ENCODE measurements around the gene ZSCAN1.

The ZSCAN1 gene

DNA sequence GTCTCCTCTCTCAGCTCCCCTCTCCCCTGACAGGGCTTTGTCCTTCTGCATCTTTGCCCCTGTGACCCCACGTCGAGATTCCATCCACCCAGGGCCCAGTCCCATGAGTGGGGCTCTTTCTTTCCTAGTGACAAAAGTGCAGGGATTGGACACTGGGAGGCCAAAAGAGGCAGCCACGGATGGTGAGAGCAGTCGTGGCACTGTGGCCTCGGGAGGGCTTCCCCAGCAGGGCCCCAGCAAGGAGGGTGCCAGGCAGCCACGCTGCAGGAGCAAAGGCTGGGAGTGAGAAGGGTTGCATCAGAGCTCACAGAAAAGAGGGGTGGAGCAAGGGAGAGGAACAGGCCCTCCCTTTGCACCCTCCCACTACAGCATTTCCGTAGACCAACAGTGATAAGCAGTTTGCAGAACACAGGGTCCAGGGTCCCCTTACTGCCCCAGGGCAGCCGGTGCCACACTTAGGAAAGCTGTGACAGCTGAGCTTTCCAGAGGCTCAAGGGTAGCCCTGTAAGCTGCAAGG lies 4.9 kb downstream of the ZSCAN1 start:
- peaks cover 15 to 24% of the 10 kb centered on the region in 2 donors for H3K9me3 ChIP-seq (ENCODE audit: control insufficient read depth in 1 of 2, low read length in 2 of 2)
- no peak overlapping the region for H3K9ac ChIP-seq (ENCODE audit: low read depth in 1 of 2, low read length in 2 of 2)
- no peak overlapping the region for H3K27ac ChIP-seq (ENCODE audit: low read depth, low read length)

DNA sequence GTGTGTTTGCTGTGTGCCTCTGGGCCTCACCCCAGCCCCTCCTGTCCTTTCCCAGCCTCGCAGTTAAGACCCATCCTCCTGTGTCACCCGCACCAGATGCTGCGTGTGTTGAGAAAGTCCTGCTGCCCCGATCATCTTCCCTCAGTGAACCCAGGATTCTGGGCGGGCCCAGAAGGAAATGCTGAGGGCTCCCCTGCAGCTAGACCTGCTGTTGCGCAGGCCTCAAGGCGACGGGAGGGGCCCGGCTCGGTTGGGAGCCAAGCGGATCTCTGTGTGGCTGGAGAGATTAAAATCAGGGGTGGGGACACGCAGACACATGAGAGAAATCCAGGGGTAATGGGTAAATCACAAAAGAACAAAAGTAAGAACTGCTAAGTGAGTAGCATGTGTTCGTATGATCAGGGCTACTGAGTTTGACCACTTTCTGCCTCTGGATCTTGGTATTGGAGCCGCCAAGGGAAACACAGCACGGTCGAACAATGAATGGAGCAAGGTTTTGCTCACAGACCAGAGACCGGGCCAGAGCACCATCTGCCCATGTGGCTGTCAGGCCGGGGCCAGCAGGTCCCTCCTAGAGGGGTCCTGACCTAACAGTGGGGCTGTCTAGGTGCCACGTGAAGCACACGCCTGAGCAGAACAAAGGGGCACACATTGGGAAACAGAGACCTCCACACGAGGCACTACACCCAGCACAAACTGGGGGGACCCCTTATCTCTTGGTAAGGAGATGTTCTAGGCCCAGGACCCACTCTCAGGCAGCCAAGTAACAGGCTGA lies 7.1 kb downstream of the ZSCAN1 start:
- no peaks in the 10 kb centered on the region for H3K27me3 ChIP-seq (ENCODE audit: control insufficient read depth in 1 of 2, insufficient read depth in 2 of 2, low read length in 2 of 2)
- peaks cover 11 to 34% of the 10 kb centered on the region in 2 donors for H3K9me3 ChIP-seq (ENCODE audit: control insufficient read depth in 1 of 2, low read length in 2 of 2)

More for the DNA sequence above, 4.9 kb downstream of the ZSCAN1 start:
- Histone ChIP-seq H3K27me3 (ENCODE audit: control insufficient read depth in 1 of 2, insufficient read depth in 2 of 2, low read length in 2 of 2) (no peaks in the 10 kb centered on the region), H3K4me3 (ENCODE audit: low read depth in 1 of 2, low read length in 2 of 2) (no peak overlapping the region), H3K36me3 (ENCODE audit: control insufficient read depth in 1 of 2, insufficient read depth in 2 of 2, low read length in 2 of 2) (no peaks in the 10 kb centered on the region), H3K4me1 (ENCODE audit: control insufficient read depth in 1 of 2, insufficient read depth in 2 of 2, low read length in 2 of 2) (no peaks in the 10 kb centered on the region)

DNA sequence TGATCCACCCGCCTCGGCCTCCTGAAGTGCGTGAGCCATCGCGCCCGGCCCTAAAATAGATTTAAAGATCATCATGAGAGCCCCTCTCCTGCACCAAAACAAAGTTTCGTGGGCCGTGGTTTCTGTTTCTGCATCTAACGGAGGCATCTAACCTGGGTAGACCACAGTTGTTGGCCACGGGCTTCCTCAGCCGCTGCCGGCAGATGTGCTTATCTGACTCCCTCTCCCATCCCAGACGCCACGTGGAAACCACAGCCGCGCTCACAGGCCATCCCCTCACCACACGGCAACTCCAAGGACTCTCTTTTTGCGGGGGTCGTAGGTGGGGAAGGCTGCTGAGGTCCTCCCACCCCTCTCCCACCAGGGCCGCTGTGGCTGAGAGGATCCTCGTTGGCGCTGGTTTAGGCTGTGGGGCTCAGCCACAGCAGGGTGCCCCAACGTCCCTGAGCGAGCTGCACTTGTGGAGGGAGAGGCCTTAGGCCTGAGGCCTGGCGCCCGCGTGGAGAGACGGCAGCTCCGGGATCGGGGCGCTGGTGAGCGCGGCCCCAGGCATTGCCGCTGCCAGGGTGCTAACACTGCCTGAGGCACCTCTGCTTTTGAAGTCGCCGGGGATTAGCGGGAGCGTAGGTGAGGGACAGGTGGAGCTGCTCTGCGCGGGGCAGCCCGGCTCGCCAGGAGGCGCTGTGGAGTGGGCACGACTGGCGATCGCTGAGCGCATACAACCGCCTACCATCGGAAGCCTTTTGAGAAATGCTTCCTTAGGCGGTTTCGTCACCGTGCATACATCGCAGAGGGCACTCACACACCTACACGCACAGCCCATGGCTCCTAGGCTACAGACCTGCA lies 8.9 kb downstream of the ZSCAN1 start:
- Histone ChIP-seq H3K4me3 (ENCODE audit: low read depth in 1 of 2, low read length in 2 of 2) (no peak overlapping the region), H3K9ac (ENCODE audit: low read depth in 1 of 2, low read length in 2 of 2) (no peak overlapping the region), H3K36me3 (ENCODE audit: control insufficient read depth in 1 of 2, insufficient read depth in 2 of 2, low read length in 2 of 2) (no peaks in the 10 kb centered on the region), H3K27me3 (ENCODE audit: control insufficient read depth in 1 of 2, insufficient read depth in 2 of 2, low read length in 2 of 2) (no peaks in the 10 kb centered on the region), H3K9me3 (ENCODE audit: control insufficient read depth in 1 of 2, low read length in 2 of 2) (peaks cover 18 to 49% of the 10 kb centered on the region in 2 donors), H3K27ac (ENCODE audit: low read depth, low read length) (no peak overlapping the region), H3K4me1 (ENCODE audit: control insufficient read depth in 1 of 2, insufficient read depth in 2 of 2, low read length in 2 of 2) (no peaks in the 10 kb centered on the region)

More for the DNA sequence above, 7.1 kb downstream of the ZSCAN1 start:
- no peak overlapping the region for H3K4me3 ChIP-seq (ENCODE audit: low read depth in 1 of 2, low read length in 2 of 2)
- H3K4me1 ChIP-seq (ENCODE audit: control insufficient read depth in 1 of 2, insufficient read depth in 2 of 2, low read length in 2 of 2), result no peaks in the 10 kb centered on the region
- H3K36me3 ChIP-seq (ENCODE audit: control insufficient read depth in 1 of 2, insufficient read depth in 2 of 2, low read length in 2 of 2), result no peaks in the 10 kb centered on the region
- no peak overlapping the region for H3K9ac ChIP-seq (ENCODE audit: low read depth in 1 of 2, low read length in 2 of 2)
- H3K27ac ChIP-seq (ENCODE audit: low read depth, low read length), result no peak overlapping the region

DNA sequence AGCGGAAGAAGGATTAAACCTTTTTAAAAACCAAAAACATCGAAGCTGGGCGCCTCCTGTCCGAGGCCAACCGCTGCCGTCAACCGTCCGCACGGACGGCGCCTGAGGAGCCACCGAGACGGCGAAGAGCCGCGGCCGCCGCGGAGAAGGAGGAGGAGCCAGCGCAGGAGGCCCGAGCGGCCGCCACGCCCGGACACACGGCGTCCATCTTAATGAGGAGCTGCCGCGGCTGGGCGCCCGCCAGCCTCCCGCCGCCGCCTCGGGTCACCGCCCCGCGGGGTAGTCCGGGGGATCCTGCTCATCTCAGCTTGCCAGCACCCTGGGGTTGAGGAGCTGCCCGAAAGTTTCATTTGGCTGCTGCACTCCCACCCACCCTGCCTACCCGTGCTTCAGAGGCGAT lies 10.6 kb downstream of the ZSCAN1 start:
- Histone ChIP-seq H3K36me3 (ENCODE audit: control insufficient read depth in 1 of 2, insufficient read depth in 2 of 2, low read length in 2 of 2) (no peaks in the 10 kb centered on the region), H3K4me3 (ENCODE audit: low read depth in 1 of 2, low read length in 2 of 2) (no peak overlapping the region), H3K9me3 (ENCODE audit: control insufficient read depth in 1 of 2, low read length in 2 of 2) (peaks cover 27 to 53% of the 10 kb centered on the region in 2 donors), H3K27ac (ENCODE audit: low read depth, low read length) (no peak overlapping the region), H3K9ac (ENCODE audit: low read depth in 1 of 2, low read length in 2 of 2) (no peak overlapping the region), H3K27me3 (ENCODE audit: control insufficient read depth in 1 of 2, insufficient read depth in 2 of 2, low read length in 2 of 2) (no peaks in the 10 kb centered on the region), H3K4me1 (ENCODE audit: control insufficient read depth in 1 of 2, insufficient read depth in 2 of 2, low read length in 2 of 2) (no peaks in the 10 kb centered on the region)

DNA sequence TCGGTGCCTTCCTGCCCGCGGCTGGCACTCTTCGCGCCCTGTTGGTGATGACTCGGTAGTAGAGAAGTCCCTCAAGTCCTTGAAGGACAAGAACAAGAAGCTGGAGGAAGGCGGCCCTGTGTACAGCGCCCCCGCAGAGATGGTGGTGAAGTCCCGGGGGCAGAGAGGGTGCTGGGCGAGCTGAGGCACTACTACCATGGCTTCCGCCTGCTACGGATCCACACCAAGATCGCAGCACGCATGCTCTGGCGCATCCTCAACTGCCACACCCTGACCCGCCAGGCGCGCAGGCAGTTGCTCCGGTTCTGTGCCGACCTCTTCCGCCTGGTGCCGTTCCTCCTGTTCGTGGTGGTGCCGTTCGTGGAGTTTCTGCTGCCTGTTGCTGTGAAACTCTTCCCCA lies 11.1 kb downstream of the ZSCAN1 start:
- Histone ChIP-seq H3K27me3 (ENCODE audit: control insufficient read depth in 1 of 2, insufficient read depth in 2 of 2, low read length in 2 of 2) (no peaks in the 10 kb centered on the region), H3K9me3 (ENCODE audit: control insufficient read depth in 1 of 2, low read length in 2 of 2) (peaks cover 32 to 57% of the 10 kb centered on the region in 2 donors), H3K36me3 (ENCODE audit: control insufficient read depth in 1 of 2, insufficient read depth in 2 of 2, low read length in 2 of 2) (no peaks in the 10 kb centered on the region), H3K9ac (ENCODE audit: low read depth in 1 of 2, low read length in 2 of 2) (no peak overlapping the region), H3K27ac (ENCODE audit: low read depth, low read length) (no peak overlapping the region), H3K4me1 (ENCODE audit: control insufficient read depth in 1 of 2, insufficient read depth in 2 of 2, low read length in 2 of 2) (no peaks in the 10 kb centered on the region), H3K4me3 (ENCODE audit: low read depth in 1 of 2, low read length in 2 of 2) (no peak overlapping the region)

DNA sequence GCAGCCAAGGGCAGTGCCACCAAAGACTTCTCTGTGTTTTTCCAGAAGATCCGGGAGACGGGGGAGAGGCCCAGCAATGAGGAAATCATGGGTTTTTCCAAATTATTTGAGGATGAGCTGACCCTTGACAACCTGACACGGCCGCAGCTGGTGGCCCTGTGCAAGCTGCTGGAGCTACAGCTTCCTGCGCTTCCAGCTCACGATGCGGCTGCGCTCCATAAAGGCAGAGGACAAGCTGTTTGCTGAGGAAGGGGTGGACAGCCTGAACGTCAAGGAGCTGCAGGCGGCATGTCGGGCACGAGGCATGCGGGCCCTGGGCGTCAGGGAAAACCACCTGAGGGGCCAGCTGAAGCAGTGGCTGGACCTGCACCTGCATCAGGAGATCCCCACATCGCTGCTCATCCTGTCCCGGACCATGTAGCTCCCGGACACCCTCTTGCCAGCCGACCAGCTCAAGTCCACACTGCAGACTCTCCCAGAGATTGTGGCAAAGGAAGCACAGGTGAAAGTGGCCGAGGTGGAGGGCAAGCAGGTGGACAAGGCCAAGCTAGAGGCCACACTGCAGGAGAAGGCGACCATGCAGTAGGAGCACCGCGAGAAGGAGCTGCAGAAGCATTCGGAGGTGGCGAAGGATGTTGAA lies 11.7 kb downstream of the ZSCAN1 start:
- Histone ChIP-seq H3K9me3 (ENCODE audit: control insufficient read depth in 1 of 2, low read length in 2 of 2) (peaks cover 36 to 56% of the 10 kb centered on the region in 2 donors), H3K4me3 (ENCODE audit: low read depth in 1 of 2, low read length in 2 of 2) (peak overlapping the region in 1 of 2 donors; percentile 36), H3K9ac (ENCODE audit: low read depth in 1 of 2, low read length in 2 of 2) (no peak overlapping the region), H3K4me1 (ENCODE audit: control insufficient read depth in 1 of 2, insufficient read depth in 2 of 2, low read length in 2 of 2) (no peaks in the 10 kb centered on the region), H3K27me3 (ENCODE audit: control insufficient read depth in 1 of 2, insufficient read depth in 2 of 2, low read length in 2 of 2) (no peaks in the 10 kb centered on the region), H3K36me3 (ENCODE audit: control insufficient read depth in 1 of 2, insufficient read depth in 2 of 2, low read length in 2 of 2) (no peaks in the 10 kb centered on the region), H3K27ac (ENCODE audit: low read depth, low read length) (no peak overlapping the region)

DNA sequence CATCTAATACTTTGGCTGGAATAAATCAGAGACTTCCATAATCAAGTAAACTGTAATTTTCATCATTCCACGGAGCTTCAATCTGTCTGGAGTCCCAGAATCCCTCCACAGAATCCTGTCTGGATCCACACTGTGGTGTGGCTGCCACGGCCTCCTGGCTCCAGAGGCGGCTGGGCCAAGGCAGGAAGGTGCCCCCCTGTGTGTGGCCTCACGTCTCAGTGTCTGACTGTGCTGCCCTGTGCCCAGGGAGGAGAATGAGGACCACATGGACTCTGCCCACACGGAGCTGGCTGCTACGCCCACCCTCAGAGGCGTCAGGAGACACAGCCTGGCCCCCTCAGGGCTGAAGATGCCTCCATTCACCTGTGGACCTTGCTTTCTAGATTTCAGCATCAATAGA lies 13.0 kb downstream of the ZSCAN1 start:
- Histone ChIP-seq H3K9ac (ENCODE audit: low read depth in 1 of 2, low read length in 2 of 2) (no peak overlapping the region), H3K4me1 (ENCODE audit: control insufficient read depth in 1 of 2, insufficient read depth in 2 of 2, low read length in 2 of 2) (no peaks in the 10 kb centered on the region), H3K4me3 (ENCODE audit: low read depth in 1 of 2, low read length in 2 of 2) (no peak overlapping the region), H3K9me3 (ENCODE audit: control insufficient read depth in 1 of 2, low read length in 2 of 2) (peaks cover 43 to 62% of the 10 kb centered on the region in 2 donors), H3K36me3 (ENCODE audit: control insufficient read depth in 1 of 2, insufficient read depth in 2 of 2, low read length in 2 of 2) (no peaks in the 10 kb centered on the region), H3K27me3 (ENCODE audit: control insufficient read depth in 1 of 2, insufficient read depth in 2 of 2, low read length in 2 of 2) (no peaks in the 10 kb centered on the region), H3K27ac (ENCODE audit: low read depth, low read length) (no peak overlapping the region)

DNA sequence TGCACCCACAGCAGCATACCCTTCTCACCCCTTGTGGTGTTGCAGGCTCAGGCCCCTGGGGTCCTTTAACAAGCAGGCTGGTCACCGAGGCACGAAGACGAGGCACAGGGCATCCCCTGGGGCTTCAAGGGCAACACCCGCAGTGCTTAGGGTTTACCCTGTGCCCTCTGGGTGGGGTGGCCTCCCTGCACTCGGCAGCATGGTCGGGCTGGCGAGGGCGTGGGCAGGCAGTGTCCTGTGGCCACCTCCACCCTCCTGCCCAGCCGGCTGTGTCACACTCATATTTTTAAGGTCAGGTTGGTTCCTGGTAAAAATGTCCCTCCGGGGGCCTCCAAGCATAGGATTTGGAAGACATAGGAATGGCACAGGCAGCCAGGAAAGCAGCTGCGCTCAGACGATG lies 13.8 kb downstream of the ZSCAN1 start:
- no peak overlapping the region for H3K27ac ChIP-seq (ENCODE audit: low read depth, low read length)
- H3K27me3 ChIP-seq (ENCODE audit: control insufficient read depth in 1 of 2, insufficient read depth in 2 of 2, low read length in 2 of 2), result no peaks in the 10 kb centered on the region
- no peaks in the 10 kb centered on the region for H3K4me1 ChIP-seq (ENCODE audit: control insufficient read depth in 1 of 2, insufficient read depth in 2 of 2, low read length in 2 of 2)
- H3K36me3 ChIP-seq (ENCODE audit: control insufficient read depth in 1 of 2, insufficient read depth in 2 of 2, low read length in 2 of 2), result no peaks in the 10 kb centered on the region
- no peak overlapping the region for H3K4me3 ChIP-seq (ENCODE audit: low read depth in 1 of 2, low read length in 2 of 2)
- H3K9ac ChIP-seq (ENCODE audit: low read depth in 1 of 2, low read length in 2 of 2), result no peak overlapping the region
- peaks cover 46 to 60% of the 10 kb centered on the region in 2 donors for H3K9me3 ChIP-seq (ENCODE audit: control insufficient read depth in 1 of 2, low read length in 2 of 2)

DNA sequence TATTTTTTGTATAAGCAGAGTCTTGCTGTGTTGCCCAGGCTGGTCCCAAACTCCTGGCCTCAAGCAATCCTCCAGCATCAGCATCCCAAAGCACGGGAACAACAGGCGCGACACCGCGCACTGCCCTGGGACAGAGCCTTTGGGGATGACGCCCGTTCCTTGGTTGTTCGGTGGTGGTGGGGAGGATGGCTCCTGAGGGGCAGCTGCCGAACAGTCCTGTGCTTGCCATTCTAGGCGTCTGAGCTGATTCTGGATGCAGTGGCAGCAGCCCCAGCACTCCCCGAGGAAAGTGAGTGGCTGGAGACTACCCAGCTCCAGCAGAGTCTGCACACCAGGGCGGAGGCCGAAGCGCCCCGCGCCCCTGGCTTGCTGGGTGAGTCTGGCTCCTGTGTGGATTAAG lies 18.4 kb downstream of the ZSCAN1 start:
- Histone ChIP-seq H3K36me3 (ENCODE audit: control insufficient read depth in 1 of 2, insufficient read depth in 2 of 2, low read length in 2 of 2) (no peaks in the 10 kb centered on the region), H3K27ac (ENCODE audit: low read depth, low read length) (no peak overlapping the region), H3K4me3 (ENCODE audit: low read depth in 1 of 2, low read length in 2 of 2) (no peak overlapping the region), H3K4me1 (ENCODE audit: control insufficient read depth in 1 of 2, insufficient read depth in 2 of 2, low read length in 2 of 2) (no peaks in the 10 kb centered on the region), H3K9ac (ENCODE audit: low read depth in 1 of 2, low read length in 2 of 2) (no peak overlapping the region), H3K27me3 (ENCODE audit: control insufficient read depth in 1 of 2, insufficient read depth in 2 of 2, low read length in 2 of 2) (no peaks in the 10 kb centered on the region), H3K9me3 (ENCODE audit: control insufficient read depth in 1 of 2, low read length in 2 of 2) (peaks cover 32 to 51% of the 10 kb centered on the region in 2 donors)

All from duodenal mucosa (tissue), 2 donors.